Measurements from ENCODE around the gene ANAPC2.

ANAPC2 gene

GRCh38 chr9:137191245-137191644, 2.9 kb upstream of the ANAPC2 start:
- no peak for DNase-seq

DNA sequence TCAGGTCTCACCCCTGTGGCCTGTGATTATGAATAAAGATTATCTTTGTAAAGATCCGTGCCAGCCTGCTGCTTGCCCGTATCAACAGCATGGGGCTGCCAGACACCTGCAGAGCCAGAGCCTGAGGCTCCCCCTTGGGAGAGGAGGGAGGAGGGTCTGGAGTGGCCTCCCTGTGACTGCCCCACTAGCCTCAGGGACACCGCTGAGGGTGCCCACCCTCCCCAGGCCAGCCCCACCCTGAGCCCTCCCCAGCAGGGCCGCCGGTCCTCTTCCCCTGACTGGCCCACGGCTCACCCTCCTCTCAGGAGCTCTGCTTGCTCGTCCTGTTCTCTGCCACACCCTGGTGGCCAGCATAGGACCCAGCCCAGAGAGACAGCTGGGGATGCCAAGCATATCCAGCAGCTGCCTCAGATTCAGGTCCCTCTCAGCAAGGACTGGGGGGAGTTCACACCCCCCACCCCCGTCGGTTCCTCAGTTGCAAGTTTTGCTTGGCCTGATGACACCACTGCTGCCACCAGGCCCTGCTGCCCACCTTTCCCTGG, 2.0 kb upstream of the ANAPC2 start:
- no peak for DNase-seq

- DNase-seq = no peak
Observed at GRCh38 chr9:137189297-137190295, 1.2 kb upstream of the ANAPC2 start.

- DNase-seq = no peak
Observed at GRCh38 chr9:137188086-137188489, 272 bp downstream of the ANAPC2 start.

DNA sequence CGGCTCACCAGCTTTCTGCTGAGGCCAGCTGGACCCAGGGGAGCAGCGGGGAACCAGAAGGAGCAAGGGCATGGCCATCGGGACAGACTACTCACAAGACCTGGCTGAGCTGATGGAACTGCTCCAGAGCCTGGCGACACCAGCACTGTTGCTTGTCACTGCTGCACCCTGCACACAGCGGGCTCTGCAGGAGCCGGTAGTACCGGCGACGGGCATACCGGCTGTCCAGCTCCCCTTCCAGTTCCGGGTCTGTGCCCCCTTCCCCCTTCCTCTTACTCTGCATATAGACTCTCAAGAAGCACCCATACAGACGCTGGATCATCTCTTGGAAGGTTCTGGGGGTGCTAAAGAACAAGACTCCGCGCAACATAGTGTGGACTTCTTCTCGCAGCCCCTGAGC, 974 bp downstream of the ANAPC2 start:
- no peak for DNase-seq

DNA sequence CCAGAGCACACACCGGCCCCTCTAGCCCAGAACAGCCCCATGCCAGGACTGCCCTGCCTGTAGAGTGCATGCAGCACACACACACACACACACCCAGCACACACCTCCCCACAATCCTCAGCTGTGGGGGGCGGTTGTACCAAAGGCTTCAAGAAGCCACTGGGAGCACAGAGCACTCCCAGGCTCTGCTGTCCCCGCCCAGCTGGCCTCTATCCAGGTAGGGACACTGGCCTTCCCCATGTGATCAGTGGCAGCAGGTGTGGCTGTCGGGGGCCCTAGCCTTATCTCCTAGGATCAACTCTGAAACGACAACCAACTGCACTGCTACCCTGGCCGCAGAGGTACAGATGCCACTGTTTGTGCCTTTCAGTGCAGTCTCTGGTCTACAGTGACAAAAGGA, 2.0 kb downstream of the ANAPC2 start:
- DNase-seq = no peak

DNA sequence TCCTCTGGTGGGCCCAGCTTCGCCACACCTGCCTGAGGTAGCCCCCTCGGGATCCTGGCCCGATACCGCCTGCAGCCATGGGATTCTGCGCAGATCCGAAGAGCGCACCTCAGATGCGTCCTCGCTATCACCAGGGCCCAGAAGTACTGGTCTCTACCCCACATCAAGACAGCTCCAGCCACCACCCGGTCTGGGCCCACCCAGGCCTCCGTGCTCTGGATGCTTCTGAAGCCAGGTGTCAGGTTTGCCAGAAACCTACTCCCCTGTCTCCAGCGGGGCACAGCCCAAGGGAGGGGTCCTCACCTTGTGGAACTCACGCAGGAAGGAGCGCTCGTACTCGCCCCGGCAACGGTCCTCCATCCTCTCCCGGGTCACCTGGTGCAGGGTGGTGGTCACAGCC, 2.4 kb downstream of the ANAPC2 start:
- no peak for DNase-seq

GRCh38 chr9:137184881-137185660, 3.3 kb downstream of the ANAPC2 start:
- no peak for DNase-seq

DNA sequence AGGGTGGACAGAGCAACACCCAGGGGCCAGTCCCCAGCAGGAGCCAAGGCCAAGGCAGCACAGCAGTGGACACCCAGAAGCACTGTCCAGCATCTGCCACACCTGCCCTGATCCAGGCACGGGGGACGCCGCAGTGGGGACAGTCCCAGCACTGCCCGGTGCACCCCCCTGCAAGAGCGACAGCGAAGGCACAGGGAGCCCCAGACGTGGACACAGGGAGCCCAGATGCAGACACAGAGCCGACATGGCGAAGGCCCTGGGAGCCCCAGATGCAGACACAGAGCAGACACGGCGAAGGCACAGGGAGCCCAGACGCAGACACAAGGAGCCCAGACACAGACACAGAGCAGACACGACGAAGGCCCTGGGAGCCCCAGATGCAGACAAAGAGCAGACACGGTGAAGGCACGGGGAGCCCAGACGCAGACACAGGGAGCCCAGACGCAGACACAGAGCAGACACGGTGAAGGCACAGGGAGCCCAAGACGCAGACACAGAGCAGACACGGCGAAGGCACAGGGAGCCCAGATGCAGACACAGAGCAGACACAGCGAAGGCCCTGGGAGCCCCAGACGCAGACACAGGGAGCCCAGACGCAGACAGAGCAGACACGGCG, 4.3 kb downstream of the ANAPC2 start:
- no peak for DNase-seq

DNA sequence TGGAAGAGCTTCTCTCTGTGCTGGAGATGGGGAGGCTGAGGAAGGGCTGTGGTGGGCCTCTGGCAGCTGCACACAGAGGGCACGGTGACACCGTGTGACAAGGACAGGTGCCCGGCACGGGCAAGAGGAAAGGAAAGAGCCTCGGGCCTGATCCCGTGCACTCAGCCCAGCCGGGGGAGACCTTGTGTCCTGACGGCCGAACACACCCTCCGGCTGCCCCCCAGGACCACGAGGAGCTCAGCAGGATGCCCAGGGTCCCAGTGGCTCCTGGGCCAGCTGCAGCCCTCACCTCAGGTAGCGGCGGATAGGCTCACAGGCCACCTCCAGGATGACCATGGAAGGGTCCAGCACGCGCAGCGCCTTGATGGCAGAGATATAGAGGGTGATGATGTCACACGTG, 5.5 kb downstream of the ANAPC2 start:
- DNase-seq = no peak

GRCh38 chr9:137181680-137182079, 6.7 kb downstream of the ANAPC2 start:
- no peak for DNase-seq

DNA sequence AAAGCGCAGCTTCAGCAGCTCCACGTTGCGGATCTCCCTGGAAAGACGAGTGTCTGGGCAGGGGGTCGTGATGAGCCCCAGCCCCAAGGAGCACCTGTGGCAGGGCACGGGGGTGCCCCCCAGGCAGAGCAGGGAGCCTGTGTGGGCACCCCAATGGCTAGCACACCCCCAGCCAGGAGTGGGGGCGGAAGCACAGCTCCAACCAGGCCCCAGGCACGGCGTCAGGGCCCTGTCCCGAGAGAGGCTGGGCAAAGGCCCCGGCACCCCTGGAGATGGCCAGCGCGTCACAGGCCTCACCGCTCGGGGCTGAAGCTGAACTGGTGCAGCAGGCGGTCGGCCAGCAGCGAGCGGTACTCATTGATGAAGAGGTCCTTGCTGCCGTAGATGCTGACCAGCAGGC, 7.9 kb downstream of the ANAPC2 start:
- DNase-seq = no peak

GRCh38 chr9:137179761-137180160, 8.6 kb downstream of the ANAPC2 start:
- DNase-seq = no peak

- no peak for DNase-seq
Observed at GRCh38 chr9:137178939-137179630, 9.3 kb downstream of the ANAPC2 start.

GRCh38 chr9:137178201-137178938, 10.0 kb downstream of the ANAPC2 start:
- DNase-seq = no peak

- peak; percentile 19 for DNase-seq
Observed at GRCh38 chr9:137176302-137177182, 11.8 kb downstream of the ANAPC2 start.

DNA sequence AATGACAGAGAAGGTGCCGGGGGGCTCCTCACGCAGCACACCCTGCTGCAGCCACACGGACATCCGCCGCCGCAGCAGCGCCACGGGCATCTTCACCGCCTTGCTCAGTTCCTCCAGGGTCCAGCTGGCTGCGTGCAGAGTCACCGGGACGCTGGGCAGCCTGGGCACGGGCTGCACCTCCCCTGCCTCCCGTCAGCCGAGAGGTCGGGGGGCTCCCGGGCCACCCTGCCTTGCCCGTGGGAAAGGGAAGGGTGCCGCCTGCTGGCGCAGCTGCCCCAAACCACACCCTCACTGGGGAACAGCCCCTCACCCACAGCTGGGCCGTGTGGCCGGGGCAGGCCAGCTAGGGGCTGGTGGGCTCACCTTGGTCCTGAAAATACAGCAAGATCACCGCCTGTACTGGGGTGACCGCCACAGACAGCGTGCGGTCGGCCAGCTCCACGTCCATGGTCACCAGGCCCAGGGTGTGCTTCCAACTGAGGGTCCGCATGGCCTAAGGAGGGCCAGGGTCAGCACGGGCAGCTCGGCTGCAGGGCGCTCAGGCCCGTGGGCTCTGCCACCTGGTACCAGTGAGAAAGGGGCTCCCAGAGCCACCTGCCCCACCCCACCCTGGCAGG, 12.9 kb downstream of the ANAPC2 start:
- DNase-seq = no peak

DNA sequence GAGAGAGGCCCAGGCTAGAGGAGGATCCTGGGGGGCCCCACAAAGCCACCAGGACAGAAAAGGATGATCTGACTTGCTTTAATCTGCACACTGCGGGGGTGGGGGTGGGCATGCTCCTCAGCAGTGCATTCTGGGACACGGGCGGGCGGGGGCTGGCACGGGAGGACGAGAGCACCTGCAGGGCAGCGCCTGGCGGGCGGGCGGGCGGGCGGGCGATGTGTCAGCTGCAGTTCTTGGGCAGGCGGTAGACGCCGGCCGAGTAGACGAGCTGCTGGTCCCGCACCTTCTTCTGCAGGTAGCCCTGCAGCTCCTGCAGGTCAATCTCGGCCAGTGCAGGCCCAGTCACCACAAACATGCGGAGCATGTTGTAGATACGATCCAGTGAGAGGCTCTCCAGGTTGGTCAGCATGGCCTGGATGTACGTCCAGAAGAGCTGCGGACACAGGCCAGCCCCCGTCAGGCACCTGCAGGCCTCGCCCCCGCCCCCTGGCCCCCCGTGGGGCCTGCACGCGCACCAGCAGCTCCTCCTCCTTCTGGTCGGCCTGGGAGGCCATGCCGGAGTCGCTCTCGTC, 13.6 kb downstream of the ANAPC2 start:
- no peak for DNase-seq

DNA sequence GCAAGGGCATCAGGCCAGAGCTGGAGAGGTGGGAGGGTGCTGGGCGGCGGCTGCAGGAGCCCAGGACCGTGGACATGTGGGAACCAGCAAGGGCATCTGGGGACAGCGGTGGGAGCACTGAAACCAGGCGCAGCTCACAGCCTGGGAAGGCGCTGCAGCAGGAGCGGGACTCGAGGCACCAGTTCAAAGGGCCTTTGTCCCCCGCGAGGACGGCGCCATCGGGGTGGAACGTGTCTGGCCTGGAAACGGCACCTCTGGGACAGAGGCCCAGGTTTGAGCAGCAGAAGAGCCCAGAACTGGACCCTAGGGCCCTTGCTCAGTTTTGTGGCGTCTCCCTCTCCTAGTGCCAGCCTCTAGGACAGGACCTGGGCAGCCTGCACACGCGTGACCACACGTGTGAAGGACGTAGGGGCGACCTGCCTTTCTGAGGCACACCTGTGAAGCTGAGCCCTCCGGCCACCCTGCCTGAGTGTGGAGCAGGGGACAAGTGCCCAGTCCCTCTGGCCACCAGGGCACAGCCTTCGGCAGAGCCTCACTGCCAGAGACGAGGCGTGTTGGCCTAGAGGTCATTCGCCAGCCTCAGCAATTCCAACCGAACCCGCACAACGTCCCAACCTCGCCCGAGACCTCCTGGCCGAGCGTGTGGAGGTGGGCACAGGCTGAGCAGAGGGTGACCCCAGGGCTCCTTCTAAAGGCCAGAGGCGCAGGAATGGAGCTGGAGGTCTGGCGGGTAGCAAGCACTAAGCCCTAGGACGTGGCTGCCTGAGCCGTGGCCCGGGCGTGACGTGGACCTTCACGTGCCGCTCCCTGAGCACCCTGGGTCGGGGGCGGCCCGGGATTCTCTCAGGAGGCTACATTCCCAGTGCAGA, 14.3 kb downstream of the ANAPC2 start:
- no peak for DNase-seq

All from NCI-H1694 treated with DMSO at 0.1 percent for 48 hours (cell line).